Measurements from ENCODE around the gene SLC45A3.

Gene SLC45A3

GRCh38 chr1:205715628-205716027, 35.3 kb upstream of the SLC45A3 start:
- TF ChIP-seq CTCF (IDR thresholded peaks at IDR 0.05; ENCODE audit: insufficient read depth, missing control alignments), result no peak
- FAIRE-seq, result no peak
- no peak for DNase-seq (ENCODE audit: insufficient read length, low spot score)

- no peak for DNase-seq (ENCODE audit: insufficient read length, low spot score)
- no peak for FAIRE-seq
- no peak for TF ChIP-seq CTCF (IDR thresholded peaks at IDR 0.05; ENCODE audit: insufficient read depth, missing control alignments)
Measured at GRCh38 chr1:205714906-205715246, 34.6 kb upstream of the SLC45A3 start.

- TF ChIP-seq CTCF (IDR thresholded peaks at IDR 0.05; ENCODE audit: insufficient read depth, missing control alignments), result no peak
- no peak for DNase-seq (ENCODE audit: insufficient read length, low spot score)
- no peak for FAIRE-seq
Measured at GRCh38 chr1:205714190-205714905, 34.0 kb upstream of the SLC45A3 start.

GRCh38 chr1:205711105-205712048, 31.1 kb upstream of the SLC45A3 start:
- FAIRE-seq, result peak; percentile 41
- DNase-seq (ENCODE audit: insufficient read length, low spot score), result no peak
- peak; percentile 99 for TF ChIP-seq CTCF (IDR thresholded peaks at IDR 0.05; ENCODE audit: insufficient read depth, missing control alignments)

GRCh38 chr1:205710201-205711062, 30.1 kb upstream of the SLC45A3 start:
- DNase-seq (ENCODE audit: insufficient read length, low spot score), result no peak
- no peak for FAIRE-seq
- TF ChIP-seq CTCF (IDR thresholded peaks at IDR 0.05; ENCODE audit: insufficient read depth, missing control alignments), result no peak

- DNase-seq (ENCODE audit: insufficient read length, low spot score) (no peak), FAIRE-seq (no peak)
- no peak for TF ChIP-seq CTCF (IDR thresholded peaks at IDR 0.05; ENCODE audit: insufficient read depth, missing control alignments)
Measured at GRCh38 chr1:205709640-205710039, 29.3 kb upstream of the SLC45A3 start.
